Ovary (tissue), 3 donors: ENCODE results near the gene LRRC14B.

Experiments
- POLR2A ChIP-seq: fragments of 450-650 bp; IDR thresholded peaks from one replicate; pipeline ENCODE4 v1.6.1; 2017; ENCODE audit warnings: antibody characterized with exemption, mild to moderate bottlenecking, moderate library complexity
- TF ChIP-seq, protein P1 (sequence below), 3 donors: fragments of 450-650 bp in 2 of 3; fragments of 200-600 bp in 1 of 3; IDR thresholded peaks; one replicate each; pipeline versions ENCODE4 v1.5.1 to v1.8.0; 2016 to 2022; ENCODE audit warnings: antibody characterized with exemption in 3 of 3, mild to moderate bottlenecking in 1 of 3
- donor health status: DM: no; HTN: no; CAD: no.

DNA sequence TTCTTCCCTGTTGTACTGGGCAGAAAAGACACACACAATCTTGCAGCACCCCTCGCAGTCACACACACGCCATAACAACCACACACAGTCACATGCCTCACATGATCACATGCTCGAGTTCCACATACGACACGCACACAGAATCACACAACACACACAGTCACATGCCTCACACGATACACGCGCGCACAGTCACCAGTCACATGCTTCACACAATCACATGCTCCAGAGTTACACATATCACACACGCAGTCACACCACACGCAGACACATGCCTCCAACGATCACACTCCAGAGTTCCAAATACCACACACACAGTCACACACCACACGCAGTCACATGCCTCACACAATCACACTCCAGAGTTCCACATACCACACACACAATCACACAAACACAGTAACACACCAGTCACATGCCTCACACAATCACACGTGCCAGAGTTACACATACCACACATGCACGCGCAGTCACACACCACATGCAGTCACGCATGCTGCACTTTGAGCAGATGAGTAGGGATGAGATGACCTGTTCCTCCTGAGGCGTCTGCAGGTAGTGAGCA lies 49.0 kb upstream of the LRRC14B start:
- TF ChIP-seq, protein P1, sequence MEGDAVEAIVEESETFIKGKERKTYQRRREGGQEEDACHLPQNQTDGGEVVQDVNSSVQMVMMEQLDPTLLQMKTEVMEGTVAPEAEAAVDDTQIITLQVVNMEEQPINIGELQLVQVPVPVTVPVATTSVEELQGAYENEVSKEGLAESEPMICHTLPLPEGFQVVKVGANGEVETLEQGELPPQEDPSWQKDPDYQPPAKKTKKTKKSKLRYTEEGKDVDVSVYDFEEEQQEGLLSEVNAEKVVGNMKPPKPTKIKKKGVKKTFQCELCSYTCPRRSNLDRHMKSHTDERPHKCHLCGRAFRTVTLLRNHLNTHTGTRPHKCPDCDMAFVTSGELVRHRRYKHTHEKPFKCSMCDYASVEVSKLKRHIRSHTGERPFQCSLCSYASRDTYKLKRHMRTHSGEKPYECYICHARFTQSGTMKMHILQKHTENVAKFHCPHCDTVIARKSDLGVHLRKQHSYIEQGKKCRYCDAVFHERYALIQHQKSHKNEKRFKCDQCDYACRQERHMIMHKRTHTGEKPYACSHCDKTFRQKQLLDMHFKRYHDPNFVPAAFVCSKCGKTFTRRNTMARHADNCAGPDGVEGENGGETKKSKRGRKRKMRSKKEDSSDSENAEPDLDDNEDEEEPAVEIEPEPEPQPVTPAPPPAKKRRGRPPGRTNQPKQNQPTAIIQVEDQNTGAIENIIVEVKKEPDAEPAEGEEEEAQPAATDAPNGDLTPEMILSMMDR (IDR thresholded peaks at IDR 0.05) = no peak
- TF ChIP-seq POLR2A = no peak
